HG03039 (cell line): ENCODE measurements around the gene FAP.
A peak's percentile ranks its signal among the peaks of the same experiment; 100 is the strongest.

ENCODE experiments used
- ATAC-seq: cut with Tn5 transposase; IDR thresholded peaks from one replicate; pipeline ENCODE4 v1.9.1; 2021; ENCODE audit warnings: mild to moderate bottlenecking, moderate library complexity; ENCODE audit not compliant: unreplicated experiment

The FAP gene, protein sequence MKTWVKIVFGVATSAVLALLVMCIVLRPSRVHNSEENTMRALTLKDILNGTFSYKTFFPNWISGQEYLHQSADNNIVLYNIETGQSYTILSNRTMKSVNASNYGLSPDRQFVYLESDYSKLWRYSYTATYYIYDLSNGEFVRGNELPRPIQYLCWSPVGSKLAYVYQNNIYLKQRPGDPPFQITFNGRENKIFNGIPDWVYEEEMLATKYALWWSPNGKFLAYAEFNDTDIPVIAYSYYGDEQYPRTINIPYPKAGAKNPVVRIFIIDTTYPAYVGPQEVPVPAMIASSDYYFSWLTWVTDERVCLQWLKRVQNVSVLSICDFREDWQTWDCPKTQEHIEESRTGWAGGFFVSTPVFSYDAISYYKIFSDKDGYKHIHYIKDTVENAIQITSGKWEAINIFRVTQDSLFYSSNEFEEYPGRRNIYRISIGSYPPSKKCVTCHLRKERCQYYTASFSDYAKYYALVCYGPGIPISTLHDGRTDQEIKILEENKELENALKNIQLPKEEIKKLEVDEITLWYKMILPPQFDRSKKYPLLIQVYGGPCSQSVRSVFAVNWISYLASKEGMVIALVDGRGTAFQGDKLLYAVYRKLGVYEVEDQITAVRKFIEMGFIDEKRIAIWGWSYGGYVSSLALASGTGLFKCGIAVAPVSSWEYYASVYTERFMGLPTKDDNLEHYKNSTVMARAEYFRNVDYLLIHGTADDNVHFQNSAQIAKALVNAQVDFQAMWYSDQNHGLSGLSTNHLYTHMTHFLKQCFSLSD

DNA sequence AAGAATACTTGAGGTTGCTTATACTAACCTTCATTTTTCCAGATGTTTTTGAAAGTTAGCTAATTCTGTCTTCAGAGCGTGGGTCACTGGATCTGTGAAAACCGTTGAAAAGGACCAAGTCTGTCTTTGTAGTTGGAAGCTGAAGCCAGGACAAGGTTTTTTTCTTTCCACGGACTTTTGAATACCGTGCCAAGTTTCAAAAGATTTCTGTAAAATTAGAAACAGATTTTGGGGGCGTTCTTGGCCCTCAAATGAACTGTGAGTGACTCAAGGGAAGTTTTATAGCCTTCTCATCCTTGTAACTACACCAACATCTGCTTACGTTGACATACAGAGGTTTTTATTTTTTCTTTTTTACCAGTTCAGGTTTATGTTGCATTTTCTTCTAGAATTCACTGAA, at the start of gene FAP:
TSS of gene FAP (minus strand) at position 152 of the 400 bp plus-strand sequence. CDS start at position 34, 118 bp downstream.
- no peak for ATAC-seq

DNA sequence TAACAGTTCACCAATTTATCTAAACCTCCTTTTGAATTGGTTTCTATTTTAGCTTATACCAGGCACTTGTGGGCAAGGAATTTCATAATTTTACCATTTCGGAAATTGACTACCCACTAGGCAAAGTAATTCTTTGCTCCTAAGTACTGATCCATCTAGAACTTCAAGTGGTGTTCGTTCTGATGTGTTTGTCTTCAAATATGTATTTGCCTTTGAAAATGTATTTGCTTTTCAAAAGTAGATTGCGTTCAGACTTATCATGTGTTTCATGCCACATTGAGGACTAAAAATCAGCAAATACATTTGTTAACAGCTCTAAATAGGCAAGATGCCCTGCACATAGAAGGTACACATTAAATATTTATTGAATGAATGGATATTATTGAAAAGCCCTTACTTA, 48.5 kb upstream of the FAP start:
- no peak for ATAC-seq

DNA sequence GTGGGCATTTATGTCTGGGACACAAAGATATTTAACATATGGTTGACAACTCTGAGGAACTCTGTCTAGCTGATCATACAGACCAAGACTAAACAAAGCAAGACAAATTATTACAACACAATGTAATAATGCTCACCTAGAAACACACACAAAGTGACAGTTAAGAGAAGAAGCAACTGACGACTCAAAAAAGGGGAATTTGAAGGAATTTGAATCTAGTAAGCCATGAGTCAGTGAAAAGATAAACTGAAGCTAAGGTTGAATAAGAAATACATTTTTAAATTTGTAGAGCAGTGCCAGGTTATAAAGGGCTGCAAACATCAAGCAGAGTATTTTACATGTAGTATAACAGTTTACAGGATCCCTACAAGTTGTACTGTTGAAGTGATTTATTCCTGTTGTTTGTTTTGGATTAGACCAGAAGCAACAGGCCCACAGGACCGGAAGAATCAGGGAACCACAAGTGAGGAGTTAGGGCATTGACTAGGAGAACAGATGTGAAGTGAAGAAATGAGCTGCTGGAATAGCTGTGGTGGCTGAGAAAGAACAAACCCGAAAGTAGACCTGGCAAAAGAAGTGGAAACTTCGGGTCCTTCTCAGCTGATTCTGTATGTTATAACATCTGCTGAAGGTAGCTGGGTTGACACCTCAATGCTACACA, 39.6 kb upstream of the FAP start:
- ATAC-seq = no peak

DNA sequence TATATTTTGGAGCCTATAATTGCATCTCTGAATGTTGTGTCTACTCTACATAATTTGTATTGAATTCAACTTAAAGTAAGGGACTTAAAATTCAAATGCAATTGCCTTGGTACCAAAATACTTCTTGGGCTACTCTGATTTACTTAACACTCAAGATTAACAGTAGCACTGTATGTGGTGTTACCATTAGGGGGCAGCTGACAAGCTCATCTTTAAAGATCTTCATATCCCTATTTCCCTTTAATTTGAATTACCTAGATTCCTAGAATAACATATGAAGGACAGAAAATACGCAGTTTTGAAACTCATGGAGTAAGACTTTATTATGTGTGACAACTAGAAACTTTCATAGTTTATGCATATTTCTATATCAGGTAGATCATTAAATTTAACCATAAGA, 37.4 kb upstream of the FAP start:
- ATAC-seq = no peak

DNA sequence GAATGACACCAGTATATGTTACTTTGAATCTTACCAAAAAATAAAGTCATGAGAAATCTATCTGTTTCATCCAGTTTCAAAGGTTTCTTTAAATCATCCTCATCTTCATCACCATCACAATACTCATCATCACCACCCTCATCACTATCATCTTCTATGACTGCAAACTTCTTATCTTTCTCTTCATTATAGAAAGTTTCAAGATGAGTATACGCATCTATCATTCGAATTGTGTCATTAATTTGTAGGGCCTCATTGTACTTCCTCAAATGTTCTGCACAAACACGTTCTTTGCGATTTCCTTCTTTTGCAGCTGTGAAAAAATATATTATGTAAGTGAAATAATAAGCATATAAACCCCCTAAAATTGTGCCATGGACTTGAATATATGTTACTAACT, 34.1 kb upstream of the FAP start:
- ATAC-seq = no peak

DNA sequence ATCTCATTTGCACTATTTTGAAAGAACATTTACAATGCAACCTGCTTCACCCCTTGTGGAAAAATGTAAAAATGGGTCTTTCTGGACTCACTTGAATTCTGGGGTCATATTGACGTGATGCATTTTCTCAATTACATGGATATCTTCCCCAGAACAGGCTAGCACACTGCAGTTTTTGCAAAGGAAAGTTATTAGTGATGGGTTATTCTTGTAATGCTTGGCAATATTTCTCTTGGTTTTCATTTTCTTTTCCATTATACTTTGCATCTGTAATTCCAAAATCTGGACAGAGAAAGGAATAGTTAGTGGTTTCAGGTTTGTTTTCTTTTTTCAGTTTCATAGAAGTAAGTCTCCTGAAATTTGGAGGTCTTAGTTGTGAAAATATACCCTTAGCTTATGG, 24.8 kb upstream of the FAP start:
- ATAC-seq = no peak

DNA sequence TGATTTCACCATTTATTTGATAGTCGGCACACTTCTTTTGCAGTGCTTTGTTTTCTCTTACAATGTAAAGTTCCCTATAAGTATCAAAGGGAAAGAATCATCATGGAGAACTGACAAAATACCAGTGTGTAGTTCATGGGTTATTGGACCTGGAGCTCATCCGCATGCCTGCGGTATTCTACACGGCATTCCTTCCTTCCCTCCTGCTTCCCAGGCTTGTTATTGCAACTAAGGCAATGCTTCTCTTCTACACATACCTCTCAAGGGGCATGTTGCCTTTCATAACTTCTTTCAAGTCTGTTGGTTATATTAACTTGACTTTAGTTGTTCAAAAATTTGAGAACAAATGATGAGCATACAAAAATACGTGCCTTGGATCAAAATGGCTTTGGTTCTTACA, 24.3 kb upstream of the FAP start:
- ATAC-seq = no peak

DNA sequence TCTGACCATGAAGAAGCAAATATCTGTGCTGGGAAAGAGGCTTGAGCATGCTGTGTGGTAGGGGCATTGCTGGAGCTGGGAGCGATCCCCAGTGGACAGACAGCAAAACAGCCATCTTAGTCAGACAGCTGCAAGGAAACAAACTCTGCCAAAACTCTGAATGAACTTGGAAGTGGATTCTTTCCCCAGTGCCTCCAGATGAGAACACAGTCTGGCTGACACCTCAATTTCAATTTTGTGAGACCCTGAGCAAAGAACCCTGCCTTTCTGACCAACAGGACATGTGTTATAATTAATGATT, 23.2 kb upstream of the FAP start:
- no peak for ATAC-seq

DNA sequence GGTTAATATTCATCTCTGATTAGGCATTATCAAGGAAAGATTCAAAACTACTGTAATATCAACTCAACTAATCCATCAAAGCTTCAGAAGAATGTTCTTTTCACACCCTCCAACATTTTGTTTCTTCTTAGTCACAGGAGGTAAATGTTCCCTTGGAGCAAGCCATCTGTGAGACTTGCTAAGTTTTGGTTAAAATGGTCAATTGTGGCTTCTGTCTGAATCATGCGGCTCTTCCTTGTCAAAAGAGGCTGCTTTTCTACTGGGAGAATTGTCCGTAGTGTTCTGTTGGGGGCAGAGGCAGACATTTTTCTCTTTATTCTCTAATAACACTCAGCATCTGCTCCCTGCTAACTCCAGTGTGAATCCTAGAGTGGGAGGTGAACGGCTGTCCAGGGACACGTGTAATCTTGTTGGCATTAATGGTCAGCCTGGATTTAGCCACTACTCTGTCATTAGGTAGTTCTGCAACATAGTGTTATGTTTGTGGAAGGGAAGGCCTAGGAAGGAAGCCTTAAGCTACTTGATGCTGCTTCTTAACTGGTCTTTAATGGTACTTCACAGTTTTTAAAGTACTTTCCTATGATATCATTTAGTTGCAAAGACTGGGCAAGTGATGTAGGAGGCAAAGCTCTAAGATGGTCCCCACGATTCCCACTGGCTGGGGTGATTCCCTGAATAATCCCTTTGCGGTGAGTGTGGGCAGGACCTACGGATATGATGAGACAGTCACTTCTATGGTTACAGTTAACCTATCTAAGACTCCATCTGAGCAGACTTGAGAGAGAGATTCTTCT, 22.6 kb upstream of the FAP start:
- ATAC-seq = no peak

DNA sequence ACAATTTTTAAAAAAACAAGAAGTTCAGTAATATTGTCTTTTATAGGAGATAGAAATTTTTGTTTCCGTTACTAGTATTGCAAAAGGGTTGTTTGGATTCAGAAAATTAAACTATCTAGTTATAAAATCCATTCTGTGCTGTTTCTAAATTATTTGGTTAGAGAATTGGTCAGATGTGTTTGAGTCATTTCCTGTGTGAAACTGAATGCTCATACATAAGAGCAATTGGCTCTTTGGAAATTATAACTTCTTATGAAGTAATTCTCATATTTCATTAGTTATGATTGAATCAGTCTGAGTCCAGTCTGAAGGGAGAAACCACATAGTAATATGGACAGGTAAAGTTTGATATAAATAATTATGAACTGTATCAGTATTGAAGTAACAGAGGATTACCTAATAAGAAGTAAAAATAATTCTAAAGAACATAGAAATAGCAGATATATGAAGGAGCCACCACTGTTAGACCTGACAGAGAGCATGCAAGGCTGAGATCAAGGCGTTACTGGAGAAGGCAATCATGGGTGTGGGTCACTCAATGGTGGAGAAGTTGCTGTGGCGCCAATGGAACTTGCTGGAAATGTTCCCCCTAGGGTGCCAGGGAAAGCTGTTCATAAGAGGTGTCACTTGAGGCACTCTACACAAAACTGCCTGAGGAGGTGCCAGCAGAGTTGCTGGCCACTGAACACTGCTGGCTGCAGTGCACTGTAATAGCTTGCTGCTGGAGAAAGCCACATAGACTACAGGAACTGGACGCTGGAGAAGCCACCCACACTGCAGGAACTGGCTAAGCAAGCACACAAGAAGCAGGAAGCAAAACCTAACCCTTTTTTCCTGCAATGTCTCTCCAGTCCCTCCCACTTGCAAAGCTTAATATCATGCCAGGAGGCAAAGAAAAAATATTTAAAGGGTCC, 18.0 kb upstream of the FAP start:
- ATAC-seq = peak; percentile 39

DNA sequence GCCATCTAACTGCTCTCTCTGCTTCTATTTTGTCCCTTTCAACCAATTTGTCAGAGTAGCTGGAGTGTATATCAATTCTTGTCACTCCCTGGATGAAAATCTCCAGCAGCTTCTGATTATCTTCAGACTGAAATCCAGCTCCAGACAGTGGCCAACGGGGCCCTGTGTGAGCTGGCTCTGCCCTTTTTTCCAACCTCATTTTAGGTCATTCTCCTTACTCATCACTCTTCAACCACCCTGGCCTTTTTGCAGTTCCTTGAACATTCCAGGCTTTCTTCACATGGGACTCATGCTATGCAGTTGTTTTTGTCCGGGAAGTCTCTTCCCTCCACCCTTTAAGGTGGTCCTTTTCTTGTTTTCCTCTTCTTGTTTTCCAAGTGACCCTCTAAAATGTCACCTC, 15.4 kb upstream of the FAP start:
- ATAC-seq = no peak

DNA sequence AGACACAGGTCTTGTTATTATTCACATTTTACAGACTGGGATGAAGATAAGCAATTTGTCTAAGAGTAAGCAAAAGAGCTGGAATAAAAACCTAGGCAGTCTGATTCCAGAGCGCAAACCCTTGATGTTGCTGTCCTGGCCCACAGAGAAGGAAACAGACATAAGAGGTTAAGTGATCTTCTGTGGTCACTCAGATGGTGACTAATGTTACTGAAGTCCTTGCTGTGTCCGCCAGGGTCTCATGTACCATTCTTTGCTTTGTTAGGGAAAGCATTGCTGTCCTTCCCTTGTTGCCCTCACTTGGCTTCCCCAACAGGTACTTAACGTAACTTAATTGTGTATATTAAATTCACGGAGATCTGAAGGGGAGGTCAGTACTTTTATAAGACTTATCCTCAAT, 14.9 kb upstream of the FAP start:
- no peak for ATAC-seq

DNA sequence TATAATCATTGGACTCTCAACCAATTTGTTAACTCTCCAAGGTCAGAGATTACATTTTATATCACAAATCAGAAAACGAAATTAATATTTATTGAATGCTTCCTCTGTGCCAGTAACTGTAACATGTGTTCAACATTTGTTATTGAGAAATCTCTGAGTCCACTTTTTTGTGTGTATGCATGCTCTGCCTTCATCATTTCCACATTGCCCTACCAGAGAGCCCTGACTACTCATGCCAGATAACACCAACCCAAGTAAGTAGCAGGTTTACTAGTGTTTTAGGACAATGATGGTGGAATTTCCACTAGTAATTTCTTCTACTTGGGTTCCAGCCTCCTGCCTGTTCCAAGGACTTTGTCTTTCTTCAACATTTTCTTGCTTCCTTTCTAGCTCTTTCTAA, 14.2 kb upstream of the FAP start:
- no peak for ATAC-seq

DNA sequence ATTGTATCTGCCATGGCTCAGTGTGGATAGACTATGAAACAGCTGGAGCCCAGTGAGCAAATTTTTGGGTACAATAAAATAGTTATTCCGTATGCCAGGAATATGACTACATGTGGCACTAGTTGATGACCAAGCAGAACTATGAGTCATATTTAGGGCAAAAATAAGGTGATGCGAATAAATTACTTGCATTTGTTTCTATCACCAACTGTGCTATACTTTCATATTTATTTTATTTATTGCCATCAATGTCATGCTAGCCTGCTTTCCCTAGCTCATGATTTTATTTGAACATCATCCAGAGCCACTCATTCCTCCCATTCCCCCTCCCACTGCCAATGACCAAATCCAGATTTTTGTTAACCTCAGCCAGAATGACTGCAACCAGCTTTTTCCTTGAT, 13.3 kb upstream of the FAP start:
- ATAC-seq = no peak

DNA sequence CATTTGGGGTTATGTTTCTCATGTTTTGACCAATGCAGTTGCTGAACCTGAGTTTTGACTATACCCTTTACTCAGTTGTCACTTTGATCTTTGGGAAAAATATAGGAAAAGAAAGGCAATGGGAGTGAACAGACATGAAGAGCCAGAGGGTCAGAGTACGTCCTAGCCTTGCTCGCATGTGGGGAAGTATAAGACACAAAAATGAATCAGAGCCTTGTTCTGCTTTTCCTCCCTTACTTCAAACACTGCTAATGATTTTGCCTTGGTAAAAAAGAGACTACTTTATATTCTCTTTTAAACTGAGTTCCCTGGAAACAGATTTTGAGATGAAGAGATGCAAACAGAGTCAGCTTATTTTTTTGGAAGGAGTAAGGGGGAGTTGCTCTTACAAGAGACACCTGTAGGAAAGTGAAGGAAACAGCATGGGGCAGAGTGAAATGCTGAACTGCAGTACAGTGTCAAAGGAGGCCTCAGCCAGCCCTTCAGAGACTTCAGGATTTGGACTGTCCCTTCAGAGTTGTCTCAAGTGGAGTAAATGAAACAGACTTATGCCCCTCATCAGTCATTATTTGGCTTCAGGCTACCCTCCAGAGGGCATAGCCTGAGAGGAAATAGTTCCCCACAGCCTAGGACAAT, 11.1 kb upstream of the FAP start:
- ATAC-seq = no peak

DNA sequence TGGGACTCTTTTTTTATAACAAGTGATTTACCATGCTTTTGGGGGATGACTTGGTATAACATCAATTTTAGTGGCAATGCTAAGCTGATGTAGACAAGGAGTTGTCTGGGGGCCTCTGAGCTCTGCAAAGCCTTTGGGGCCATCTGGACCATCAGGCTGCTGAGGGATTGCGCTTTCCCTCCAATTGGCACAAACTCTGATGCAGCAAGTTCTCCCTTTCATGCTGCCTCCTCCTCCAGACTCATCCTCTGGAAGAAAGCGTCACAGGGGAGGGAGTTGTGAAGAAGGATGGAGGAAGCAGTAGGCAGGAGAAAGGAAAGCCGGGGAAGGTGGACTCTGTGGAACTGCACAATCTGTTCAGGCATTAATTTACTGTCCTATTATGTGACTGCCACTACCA, 10.2 kb upstream of the FAP start:
- no peak for ATAC-seq

DNA sequence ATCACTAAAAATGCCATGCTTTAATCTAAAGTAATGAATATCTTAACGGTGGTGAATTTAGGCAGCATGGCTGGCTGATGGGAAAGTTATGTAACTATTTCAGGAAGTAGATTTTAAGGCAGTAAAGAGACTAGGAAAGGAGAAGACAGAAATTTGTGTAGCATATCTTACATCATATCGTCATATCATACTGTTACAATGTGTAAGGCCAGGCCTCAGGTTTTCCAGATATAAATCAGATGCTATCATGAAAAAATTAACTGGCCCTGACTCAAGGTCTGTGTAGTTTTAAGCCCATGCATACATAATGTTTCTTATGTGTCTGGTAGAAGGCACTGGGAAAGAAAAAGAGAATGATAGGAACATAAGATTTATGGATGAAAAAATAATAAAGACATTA, 8.9 kb upstream of the FAP start:
- ATAC-seq = no peak

DNA sequence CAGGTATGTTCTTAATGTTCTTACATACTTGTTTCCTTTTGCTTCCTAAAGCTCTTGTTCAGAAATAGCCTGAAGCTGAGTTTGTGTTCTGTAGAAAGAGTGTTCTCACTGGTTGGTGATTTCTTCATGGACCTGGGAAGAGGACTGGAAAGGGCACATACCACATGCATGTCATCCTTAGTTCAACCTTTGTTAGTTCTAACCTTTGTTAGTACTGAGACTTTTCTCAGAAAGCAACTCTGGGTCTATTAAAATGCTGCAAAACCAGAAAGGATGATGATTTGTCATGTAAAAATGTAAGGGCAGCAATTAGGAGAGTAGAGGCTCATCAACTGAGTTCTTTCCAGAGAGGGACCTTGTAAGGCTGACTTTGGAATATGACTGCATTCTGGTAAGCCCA, 2.5 kb upstream of the FAP start:
- ATAC-seq = no peak

DNA sequence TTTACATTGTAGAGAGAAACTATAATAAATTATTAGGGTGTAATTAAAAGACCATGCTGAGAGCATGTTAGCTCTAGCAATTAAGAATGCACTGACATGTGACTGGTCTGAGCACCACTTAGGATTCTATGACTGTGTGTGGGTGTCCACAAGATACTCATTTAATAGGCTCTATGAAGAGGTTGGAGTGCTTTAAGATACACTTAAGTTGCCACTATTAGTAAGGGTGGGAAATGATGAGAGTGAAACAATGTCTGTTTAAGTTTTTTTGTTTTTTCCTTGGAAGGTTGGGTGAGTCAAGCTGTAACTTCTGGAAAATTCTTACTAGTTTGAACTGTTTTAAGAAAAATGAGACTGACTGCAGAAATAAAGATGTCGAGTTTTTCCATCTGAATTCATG, 1.8 kb upstream of the FAP start:
- no peak for ATAC-seq

DNA sequence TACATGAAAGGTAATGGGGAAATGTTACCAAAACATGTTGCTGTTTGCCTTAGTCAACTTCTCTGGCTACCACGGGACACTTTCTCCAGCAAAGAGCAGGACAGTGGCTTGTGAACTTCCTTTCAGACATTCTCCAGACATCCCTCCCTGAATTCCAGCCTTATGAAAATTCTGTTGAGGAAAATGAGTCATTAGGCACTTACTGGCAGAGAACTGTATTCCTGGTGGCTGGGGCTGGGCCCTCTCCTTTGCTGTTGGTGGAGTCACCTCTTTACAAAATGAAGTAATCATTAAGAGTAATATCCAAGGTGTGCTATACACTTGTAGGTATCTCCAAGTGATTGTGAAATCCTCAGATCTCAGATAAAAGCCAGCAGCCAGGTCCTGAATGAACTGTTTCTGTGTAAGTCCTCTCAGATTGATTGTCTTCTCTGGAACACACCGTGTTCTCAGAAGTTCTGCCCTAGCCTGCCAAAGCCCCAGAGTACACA, 1.3 kb upstream of the FAP start:
- ATAC-seq = no peak
